ENCODE measurements around the gene CCS.
"Not testable (repeated sequence)": the region's sequence is repeated elsewhere in the genome, so short reads cannot be mapped to it uniquely, and the experiment has no call there.

The CCS gene

GRCh38 chr11:66600219-66600618 is 7.2 kb downstream of the CCS start:
- Mint-ChIP-seq H3K4me1 (peaks cover 13% of the 10 kb centered on the region), H3K36me3 (no peaks in the 10 kb centered on the region), H3K4me3 (no peak overlapping the region), H3K27ac (no peak overlapping the region), H3K9me3 (no peaks in the 10 kb centered on the region), H3K27me3 (no peaks in the 10 kb centered on the region)

- H3K27me3 Mint-ChIP-seq = no peaks in the 10 kb centered on the region
- no peaks in the 10 kb centered on the region for H3K36me3 Mint-ChIP-seq
- H3K4me1 Mint-ChIP-seq = peaks cover 8% of the 10 kb centered on the region
- no peak overlapping the region for H3K4me3 Mint-ChIP-seq
- no peak overlapping the region for H3K27ac Mint-ChIP-seq
- no peaks in the 10 kb centered on the region for H3K9me3 Mint-ChIP-seq
These were observed 7.7 kb downstream of the CCS start for GRCh38 chr11:66600631-66601233.

GRCh38 chr11:66603072-66603471 is 10.1 kb downstream of the CCS start:
- H3K4me1 Mint-ChIP-seq = no peaks in the 10 kb centered on the region
- no peak overlapping the region for H3K27ac Mint-ChIP-seq
- H3K27me3 Mint-ChIP-seq = no peaks in the 10 kb centered on the region
- no peaks in the 10 kb centered on the region for H3K9me3 Mint-ChIP-seq
- no peaks in the 10 kb centered on the region for H3K36me3 Mint-ChIP-seq
- no peak overlapping the region for H3K4me3 Mint-ChIP-seq

DNA sequence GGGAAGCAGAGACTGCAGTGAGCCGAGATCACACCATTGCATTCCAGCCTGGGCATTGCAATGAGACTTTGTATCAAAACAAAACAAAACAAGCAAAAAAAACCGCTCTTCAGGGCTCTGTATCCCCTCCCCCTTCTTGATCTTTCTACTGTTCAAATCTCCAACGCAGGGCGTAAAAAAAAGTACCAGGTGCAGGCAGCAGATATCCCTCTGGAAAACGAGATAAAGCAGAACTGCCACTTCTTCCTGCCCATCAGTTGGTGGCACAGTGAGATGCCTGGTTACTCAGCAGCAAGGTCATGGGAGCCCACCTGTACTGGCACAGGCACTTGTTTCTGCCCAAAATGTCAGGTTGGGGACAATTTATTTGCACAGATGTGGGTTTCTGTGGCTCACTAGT is 11.2 kb downstream of the CCS start:
- no peak overlapping the region for H3K4me3 Mint-ChIP-seq
- H3K36me3 Mint-ChIP-seq = no peaks in the 10 kb centered on the region
- H3K9me3 Mint-ChIP-seq = no peaks in the 10 kb centered on the region
- no peaks in the 10 kb centered on the region for H3K4me1 Mint-ChIP-seq
- H3K27me3 Mint-ChIP-seq = no peaks in the 10 kb centered on the region
- H3K27ac Mint-ChIP-seq = no peak overlapping the region

DNA sequence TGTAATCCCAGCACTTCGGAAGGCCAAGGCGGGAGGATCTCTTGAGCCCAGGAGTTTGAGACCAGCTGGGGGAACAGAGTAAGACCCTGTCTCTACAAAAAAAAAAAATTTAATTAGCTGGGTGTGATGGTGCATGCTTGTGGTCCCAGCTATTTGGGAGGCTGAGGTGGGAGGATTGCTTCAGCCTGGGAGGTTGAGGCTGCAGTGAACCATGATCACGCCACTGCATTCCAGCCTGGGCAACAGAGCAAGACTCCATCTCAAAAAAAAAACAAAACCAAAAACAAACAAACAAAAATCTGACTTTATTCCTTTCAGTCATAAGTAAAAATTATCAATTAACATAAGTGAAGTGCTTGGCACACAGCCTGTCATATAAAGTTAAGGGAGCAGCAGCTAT is 13.6 kb downstream of the CCS start:
- H3K4me3 Mint-ChIP-seq, H3K9me3 Mint-ChIP-seq, H3K27me3 Mint-ChIP-seq, H3K36me3 Mint-ChIP-seq, H3K27ac Mint-ChIP-seq: not testable (repeated sequence)
- peaks cover 12% of the 10 kb centered on the region for H3K4me1 Mint-ChIP-seq

- H3K27ac Mint-ChIP-seq = no peak overlapping the region
- H3K27me3 Mint-ChIP-seq = no peaks in the 10 kb centered on the region
- H3K4me1 Mint-ChIP-seq = peaks cover 12% of the 10 kb centered on the region
- H3K36me3 Mint-ChIP-seq = no peaks in the 10 kb centered on the region
- H3K9me3 Mint-ChIP-seq = no peaks in the 10 kb centered on the region
- no peak overlapping the region for H3K4me3 Mint-ChIP-seq
These were observed 14.3 kb downstream of the CCS start for GRCh38 chr11:66607126-66607834.

DNA sequence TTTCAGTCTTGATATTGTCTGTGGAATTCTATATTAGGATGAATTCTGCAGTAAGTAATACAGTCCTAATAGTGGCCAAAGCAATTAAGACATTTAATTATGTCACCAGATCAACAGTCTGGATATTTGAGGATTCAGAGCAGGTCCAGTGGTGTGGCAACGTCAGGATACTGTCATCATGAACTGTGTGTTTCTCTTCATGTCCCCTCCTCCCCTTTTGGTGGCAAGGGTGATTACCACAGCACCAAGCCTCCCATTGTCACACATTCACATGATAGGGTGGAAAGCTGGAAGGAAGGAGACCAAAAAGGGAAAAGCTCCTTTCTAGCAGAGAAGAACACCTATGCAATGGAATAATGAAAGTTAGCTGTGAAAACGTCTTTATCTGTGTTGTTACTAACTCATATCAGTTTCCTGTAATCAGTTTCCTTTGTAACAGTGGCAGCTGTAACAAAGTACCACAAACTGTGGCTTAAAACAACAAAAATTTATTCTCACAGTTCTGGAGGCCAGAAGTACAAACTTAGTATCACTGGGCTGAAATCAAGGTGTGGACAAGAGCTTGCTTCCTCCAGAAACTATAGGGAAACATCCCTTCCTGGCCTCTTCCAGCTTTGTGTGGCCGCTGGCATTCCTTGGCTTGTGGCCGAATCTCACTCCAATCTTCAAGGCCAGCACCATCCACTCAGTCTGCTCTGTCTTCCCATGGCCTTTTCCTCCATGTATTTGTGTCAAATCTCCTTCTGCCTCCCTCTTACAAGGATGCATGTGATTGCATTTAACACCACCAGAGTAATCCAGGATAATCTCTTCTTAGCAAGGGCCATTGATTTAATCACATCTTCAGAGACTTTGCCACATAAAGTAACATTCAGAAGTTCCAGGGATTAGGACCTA is 17.0 kb downstream of the CCS start:
- H3K4me1 Mint-ChIP-seq = peaks cover 12% of the 10 kb centered on the region
- no peaks in the 10 kb centered on the region for H3K9me3 Mint-ChIP-seq
- H3K36me3 Mint-ChIP-seq = no peaks in the 10 kb centered on the region
- H3K27ac Mint-ChIP-seq = no peak overlapping the region
- H3K27me3 Mint-ChIP-seq = no peaks in the 10 kb centered on the region
- H3K4me3 Mint-ChIP-seq = no peak overlapping the region

GRCh38 chr11:66612458-66612857 is 19.5 kb downstream of the CCS start:
- Mint-ChIP-seq H3K4me3 (no peak overlapping the region), H3K9me3 (no peaks in the 10 kb centered on the region), H3K27me3 (no peaks in the 10 kb centered on the region), H3K4me1 (peaks cover 23% of the 10 kb centered on the region), H3K36me3 (peaks cover 5% of the 10 kb centered on the region), H3K27ac (no peak overlapping the region)

DNA sequence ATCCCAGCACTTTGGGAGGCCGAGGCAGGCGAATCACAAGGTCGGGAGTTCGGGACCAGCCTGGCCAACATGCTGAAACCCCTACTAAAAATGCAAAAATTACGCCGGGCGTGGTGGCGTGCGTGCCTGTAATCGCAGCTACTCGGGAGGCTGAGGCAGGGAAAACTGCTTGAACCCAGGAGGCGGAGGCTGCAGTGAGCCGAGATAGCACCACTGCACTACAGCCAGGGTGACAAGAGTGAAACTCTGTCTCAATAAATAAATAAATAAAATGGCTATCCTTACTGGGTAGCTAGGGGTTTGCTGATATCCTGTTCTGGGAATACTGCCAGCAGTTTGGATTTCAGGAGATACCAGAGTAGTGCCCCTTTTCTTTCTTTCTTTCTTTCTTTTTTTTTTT is 21.1 kb downstream of the CCS start:
- Mint-ChIP-seq H3K27me3 (no peaks in the 10 kb centered on the region), H3K4me1 (peaks cover 36% of the 10 kb centered on the region), H3K9me3 (no peaks in the 10 kb centered on the region), H3K27ac (no peak overlapping the region), H3K36me3 (peaks cover 20% of the 10 kb centered on the region), H3K4me3 (no peak overlapping the region)

DNA sequence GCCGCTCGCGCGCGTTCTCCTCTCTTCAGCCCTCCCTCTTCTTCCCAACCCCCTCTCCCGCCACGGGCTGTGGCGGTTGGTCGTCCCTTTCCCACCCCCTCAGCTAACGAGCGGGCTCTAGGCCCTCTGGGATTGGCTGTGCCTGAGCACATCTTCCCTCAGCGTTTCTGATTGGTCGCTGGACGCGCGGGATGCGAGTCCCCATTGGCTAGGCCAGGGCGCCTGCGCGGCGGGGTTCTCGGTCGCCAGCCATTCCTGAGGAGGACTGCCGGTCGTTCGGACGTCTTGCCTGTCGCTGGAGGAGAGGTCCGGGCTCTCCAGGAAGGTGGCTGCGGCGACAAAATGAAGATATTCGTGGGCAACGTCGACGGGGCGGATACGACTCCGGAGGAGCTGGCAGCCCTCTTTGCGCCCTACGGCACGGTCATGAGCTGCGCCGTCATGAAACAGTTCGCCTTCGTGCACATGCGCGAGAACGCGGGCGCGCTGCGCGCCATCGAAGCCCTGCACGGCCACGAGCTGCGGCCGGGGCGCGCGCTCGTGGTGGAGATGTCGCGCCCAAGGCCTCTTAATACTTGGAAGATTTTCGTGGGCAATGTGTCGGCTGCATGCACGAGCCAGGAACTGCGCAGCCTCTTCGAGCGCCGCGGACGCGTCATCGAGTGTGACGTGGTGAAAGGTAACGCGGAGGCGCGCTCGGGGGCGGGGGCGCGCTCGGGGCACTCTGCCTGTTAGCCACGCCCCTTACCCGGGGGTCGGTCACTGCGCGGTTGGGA is 23.6 kb downstream of the CCS start, which contains the start of gene RBM14:
TSS of gene RBM14 (plus strand) at position 252 of the 776 bp plus-strand sequence. CDS start at position 343, 91 bp downstream.
- Mint-ChIP-seq H3K4me3 (peak within 1 kb of the TSS; percentile 98), H3K27ac (peak within 1 kb of the TSS; percentile 99), H3K36me3 (peaks cover 26% of the 10 kb centered on the region), H3K4me1 (peaks cover 40% of the 10 kb centered on the region), H3K27me3 (no peaks in the 10 kb centered on the region), H3K9me3 (no peaks in the 10 kb centered on the region)

- Mint-ChIP-seq H3K4me3 (peak overlapping the region; percentile 98), H3K4me1 (peaks cover 46% of the 10 kb centered on the region), H3K9me3 (no peaks in the 10 kb centered on the region), H3K36me3 (peaks cover 26% of the 10 kb centered on the region), H3K27me3 (no peaks in the 10 kb centered on the region), H3K27ac (peak overlapping the region; percentile 99)
These were observed 24.3 kb downstream of the CCS start for GRCh38 chr11:66617155-66617834.

- H3K27me3 Mint-ChIP-seq = no peaks in the 10 kb centered on the region
- H3K4me3 Mint-ChIP-seq = peak overlapping the region; percentile 98
- peaks cover 64% of the 10 kb centered on the region for H3K4me1 Mint-ChIP-seq
- peaks cover 36% of the 10 kb centered on the region for H3K36me3 Mint-ChIP-seq
- H3K27ac Mint-ChIP-seq = peak overlapping the region; percentile 85
- H3K9me3 Mint-ChIP-seq = no peaks in the 10 kb centered on the region
These were observed 26.1 kb downstream of the CCS start for GRCh38 chr11:66619080-66619554.

DNA sequence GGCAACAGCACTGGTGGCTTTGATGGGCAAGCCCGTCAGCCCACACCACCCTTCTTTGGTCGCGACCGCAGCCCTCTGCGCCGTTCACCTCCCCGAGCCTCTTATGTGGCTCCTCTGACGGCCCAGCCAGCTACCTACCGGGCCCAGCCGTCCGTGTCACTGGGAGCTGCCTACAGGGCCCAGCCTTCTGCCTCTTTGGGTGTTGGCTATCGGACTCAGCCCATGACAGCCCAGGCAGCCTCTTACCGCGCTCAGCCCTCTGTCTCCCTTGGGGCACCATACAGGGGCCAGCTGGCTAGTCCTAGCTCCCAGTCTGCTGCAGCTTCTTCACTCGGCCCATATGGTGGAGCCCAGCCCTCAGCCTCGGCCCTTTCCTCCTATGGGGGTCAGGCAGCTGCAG is 31.5 kb downstream of the CCS start:
- Mint-ChIP-seq H3K4me3 (no peak overlapping the region), H3K27me3 (no peaks in the 10 kb centered on the region), H3K27ac (no peak overlapping the region), H3K4me1 (peaks cover 78% of the 10 kb centered on the region), H3K9me3 (no peaks in the 10 kb centered on the region), H3K36me3 (peaks cover 24% of the 10 kb centered on the region)

GRCh38 chr11:66625041-66625751 is 32.2 kb downstream of the CCS start:
- H3K9me3 Mint-ChIP-seq = no peaks in the 10 kb centered on the region
- H3K36me3 Mint-ChIP-seq = peaks cover 23% of the 10 kb centered on the region
- H3K27ac Mint-ChIP-seq = no peak overlapping the region

More at GRCh38 chr11:66625041-66625751, 32.2 kb downstream of the CCS start:
- Mint-ChIP-seq H3K4me3 (no peak overlapping the region), H3K27me3 (no peaks in the 10 kb centered on the region), H3K4me1 (peaks cover 79% of the 10 kb centered on the region)

Data from activated naive CD4-positive, alpha-beta T cell treated with anti-CD3 and anti-CD28 coated beads, Interleukin-2, amount 50 U/mL, for 24 hours (primary cell).